Progenitor cell of endocrine pancreas (in vitro differentiated cells): ENCODE measurements around the gene GRHPR. TPM values are rescaled to one million over a fixed set of nuclear protein-coding genes. Genes with fewer than 3 reads are reported as not detected.
"Not testable (repeated sequence)": the region's sequence is repeated elsewhere in the genome, so short reads cannot be mapped to it uniquely, and the experiment has no call there.

ENCODE experiments used
- DNase-seq: peaks from one replicate; pipeline ENCODE4 v3.0.0; 2021; ENCODE audit warnings: low spot score; ENCODE audit not compliant: unreplicated experiment
- H3K27ac Mint-ChIP-seq: 2 replicates; pipeline ENCODE4 v1.8.0; 2021; ENCODE audit warnings: mild to moderate bottlenecking, moderate library complexity, mixed read lengths
- H3K27me3 Mint-ChIP-seq: 2 replicates; pipeline ENCODE4 v1.8.0; 2021; ENCODE audit warnings: mixed read lengths
- H3K36me3 Mint-ChIP-seq: 2 replicates; pipeline ENCODE4 v1.8.0; 2022; ENCODE audit warnings: mixed read lengths; ENCODE audit not compliant: insufficient read depth
- H3K4me1 Mint-ChIP-seq: 2 replicates; pipeline ENCODE4 v1.8.0; 2021; ENCODE audit warnings: low read depth, mixed read lengths
- H3K4me3 Mint-ChIP-seq: 2 replicates; pipeline ENCODE4 v1.8.0; 2021; ENCODE audit warnings: low read depth, mild to moderate bottlenecking, moderate library complexity, mixed read lengths
- H3K9me3 Mint-ChIP-seq: 2 replicates; pipeline ENCODE4 v1.8.0; 2021; ENCODE audit warnings: low read depth, mixed read lengths
- CTCF ChIP-seq: fragments of 200-600 bp; sonication (generic); IDR thresholded peaks from one replicate; pipeline ENCODE4 v1.5.0; 2021; ENCODE audit warnings: antibody characterized with exemption, mild to moderate bottlenecking; ENCODE audit not compliant: unreplicated experiment
- total RNA-seq: library from RNA; stranded (reverse); gene quantifications from 2 replicates; pipeline ENCODE4 v1.2.1, GENCODE V29; 2021

GRHPR gene
- total RNA-seq, 1 donor from 2014 or later = 98.0 TPM

- DNase-seq = no peak
- Mint-ChIP-seq H3K27ac (no peak overlapping the region), H3K9me3 (no peaks in the 10 kb centered on the region), H3K4me1 (peaks cover 14% of the 10 kb centered on the region), H3K27me3 (no peaks in the 10 kb centered on the region), H3K4me3 (no peak overlapping the region), H3K36me3 (peaks cover 8% of the 10 kb centered on the region)
- TF ChIP-seq CTCF = no peak
Observed at GRCh38 chr9:37424204-37424685, 1.7 kb downstream of the GRHPR start.

- H3K36me3 Mint-ChIP-seq = peaks cover 8% of the 10 kb centered on the region
- TF ChIP-seq CTCF = no peak
- no peak overlapping the region for H3K27ac Mint-ChIP-seq
- H3K4me3 Mint-ChIP-seq = no peak overlapping the region
- DNase-seq = no peak
- no peaks in the 10 kb centered on the region for H3K9me3 Mint-ChIP-seq
- peaks cover 14% of the 10 kb centered on the region for H3K4me1 Mint-ChIP-seq
- no peaks in the 10 kb centered on the region for H3K27me3 Mint-ChIP-seq
Observed at GRCh38 chr9:37424686-37425297, 2.3 kb downstream of the GRHPR start.

GRCh38 chr9:37425298-37425752 lies 2.8 kb downstream of the GRHPR start:
- Mint-ChIP-seq H3K36me3 (peaks cover 8% of the 10 kb centered on the region), H3K4me3 (no peak overlapping the region), H3K27ac (no peak overlapping the region), H3K27me3 (no peaks in the 10 kb centered on the region), H3K4me1 (peaks cover 14% of the 10 kb centered on the region), H3K9me3 (no peaks in the 10 kb centered on the region)
- DNase-seq = no peak
- no peak for TF ChIP-seq CTCF

GRCh38 chr9:37426431-37426830 lies 3.9 kb downstream of the GRHPR start:
- not testable (repeated sequence) for H3K9me3 Mint-ChIP-seq, DNase-seq, H3K36me3 Mint-ChIP-seq, H3K27me3 Mint-ChIP-seq, H3K4me3 Mint-ChIP-seq, H3K27ac Mint-ChIP-seq
- H3K4me1 Mint-ChIP-seq = peaks cover 14% of the 10 kb centered on the region

GRCh38 chr9:37426846-37427245 lies 4.3 kb downstream of the GRHPR start:
- peaks cover 11% of the 10 kb centered on the region for H3K4me1 Mint-ChIP-seq
- no peaks in the 10 kb centered on the region for H3K9me3 Mint-ChIP-seq
- peaks cover 8% of the 10 kb centered on the region for H3K36me3 Mint-ChIP-seq
- TF ChIP-seq CTCF = no peak
- DNase-seq = no peak
- H3K27ac Mint-ChIP-seq = no peak overlapping the region
- H3K4me3 Mint-ChIP-seq = no peak overlapping the region
- H3K27me3 Mint-ChIP-seq = no peaks in the 10 kb centered on the region

GRCh38 chr9:37428345-37428744 lies 5.8 kb downstream of the GRHPR start:
- Mint-ChIP-seq H3K4me1 (peaks cover 7% of the 10 kb centered on the region), H3K27ac (no peak overlapping the region), H3K27me3 (no peaks in the 10 kb centered on the region), H3K9me3 (no peaks in the 10 kb centered on the region), H3K4me3 (no peak overlapping the region), H3K36me3 (peaks cover 10% of the 10 kb centered on the region)
- no peak for DNase-seq
- TF ChIP-seq CTCF = no peak
